GM19452 (cell line): ENCODE measurements around the gene PKP4.

ENCODE experiments used
- ATAC-seq: cut with Tn5 transposase; IDR thresholded peaks from one replicate; pipeline ENCODE4 v1.9.1; 2021; ENCODE audit not compliant: unreplicated experiment

The PKP4 gene

GRCh38 chr2:158496986-158497385, 40.2 kb downstream of the PKP4 start:
- no peak for ATAC-seq

- ATAC-seq, result no peak
These were observed 40.7 kb downstream of the PKP4 start for GRCh38 chr2:158497486-158497885.

DNA sequence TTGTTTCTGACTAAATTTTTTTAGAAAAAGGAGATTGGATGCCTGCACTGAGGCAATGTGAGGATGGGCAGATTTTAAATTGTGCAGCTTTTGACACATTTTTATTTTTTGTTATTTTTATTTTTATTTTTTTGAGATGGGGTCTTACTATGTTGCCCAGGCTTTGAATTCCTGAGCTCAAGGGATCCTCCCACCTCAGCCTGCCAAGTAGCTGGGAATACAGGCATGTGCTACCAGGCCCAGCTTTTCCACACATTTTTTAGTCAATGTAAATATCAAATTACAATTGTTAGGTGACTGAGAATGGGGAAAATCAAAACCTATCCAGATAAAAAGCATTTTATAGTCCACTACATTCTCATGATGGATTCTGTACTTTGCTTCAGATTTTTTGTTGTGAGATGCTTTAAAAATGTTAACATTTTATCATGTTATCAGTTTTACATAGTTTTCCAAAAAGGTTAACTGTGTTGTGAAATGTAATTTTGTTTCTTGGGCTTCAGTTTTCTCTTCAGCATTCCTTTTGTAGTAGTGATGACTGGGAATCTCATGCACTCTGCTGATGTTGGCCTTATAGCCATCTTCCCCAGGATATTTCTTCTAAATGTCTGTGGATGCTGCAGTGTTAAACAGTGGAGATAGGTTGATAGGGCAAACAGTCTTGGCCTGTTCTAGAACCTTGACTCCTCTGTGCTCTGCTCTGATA, 41.4 kb downstream of the PKP4 start:
- ATAC-seq, result no peak

- no peak for ATAC-seq
These were observed 42.0 kb downstream of the PKP4 start for GRCh38 chr2:158498749-158499136.

DNA sequence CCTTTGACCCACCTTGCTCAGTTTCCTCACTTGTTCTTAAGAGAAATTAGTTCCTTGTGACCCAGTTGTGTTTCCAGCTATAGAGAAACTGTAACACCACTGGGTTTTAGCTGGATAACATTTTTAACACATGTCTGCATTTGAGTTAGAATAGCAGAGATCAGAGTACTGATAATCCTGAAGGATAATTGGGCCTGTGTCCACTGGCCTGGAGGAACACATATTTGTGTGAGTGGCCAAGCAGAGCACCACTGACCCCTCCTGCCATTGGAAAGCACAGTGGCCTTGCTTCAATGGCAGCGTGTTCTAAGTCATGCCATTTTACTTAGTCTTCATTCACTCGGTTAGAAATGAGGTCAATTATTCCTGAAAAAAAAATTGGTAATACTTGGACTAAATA, 42.6 kb downstream of the PKP4 start:
- ATAC-seq, result no peak

DNA sequence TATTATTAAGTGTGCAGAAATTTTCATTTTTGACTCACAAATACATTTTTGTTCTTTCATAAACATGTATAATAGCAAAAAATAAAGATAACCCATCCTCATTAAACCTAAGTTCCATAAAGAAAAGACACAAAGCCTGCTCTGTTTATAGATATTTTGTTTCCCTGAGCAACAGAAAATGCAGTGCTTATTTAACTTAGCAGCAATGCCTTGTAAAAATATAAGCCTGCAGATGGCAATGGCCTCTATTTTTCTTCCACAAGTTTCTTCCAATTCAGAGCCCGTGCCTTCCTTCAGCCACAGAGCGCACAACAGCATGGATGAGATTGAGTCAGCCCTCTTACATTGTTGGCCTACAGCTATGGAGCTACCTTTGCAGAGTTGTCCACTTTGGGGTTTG, 43.6 kb downstream of the PKP4 start:
- no peak for ATAC-seq

DNA sequence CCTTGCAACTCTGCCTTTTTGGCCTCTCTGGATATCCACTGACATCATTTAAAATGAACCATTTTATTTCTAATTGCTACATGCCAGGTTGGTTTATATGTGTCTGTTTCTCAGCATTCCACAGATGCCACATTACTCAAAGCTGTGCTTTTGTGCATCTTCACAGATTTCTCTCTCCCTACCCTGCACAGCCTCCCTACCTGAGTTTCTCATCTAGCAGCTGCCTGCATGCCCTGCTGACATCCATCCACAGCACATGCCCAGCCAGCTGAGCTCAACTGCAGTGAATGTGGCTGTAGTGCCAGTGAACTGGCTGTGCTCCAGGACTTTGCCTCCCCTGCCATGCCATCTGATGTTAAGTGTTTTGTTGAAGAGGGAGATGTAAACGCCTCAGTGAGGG, 44.5 kb downstream of the PKP4 start:
- no peak for ATAC-seq

- no peak for ATAC-seq
These were observed 46.2 kb downstream of the PKP4 start for GRCh38 chr2:158502974-158503373.

GRCh38 chr2:158504088-158504487, 47.3 kb downstream of the PKP4 start:
- no peak for ATAC-seq

DNA sequence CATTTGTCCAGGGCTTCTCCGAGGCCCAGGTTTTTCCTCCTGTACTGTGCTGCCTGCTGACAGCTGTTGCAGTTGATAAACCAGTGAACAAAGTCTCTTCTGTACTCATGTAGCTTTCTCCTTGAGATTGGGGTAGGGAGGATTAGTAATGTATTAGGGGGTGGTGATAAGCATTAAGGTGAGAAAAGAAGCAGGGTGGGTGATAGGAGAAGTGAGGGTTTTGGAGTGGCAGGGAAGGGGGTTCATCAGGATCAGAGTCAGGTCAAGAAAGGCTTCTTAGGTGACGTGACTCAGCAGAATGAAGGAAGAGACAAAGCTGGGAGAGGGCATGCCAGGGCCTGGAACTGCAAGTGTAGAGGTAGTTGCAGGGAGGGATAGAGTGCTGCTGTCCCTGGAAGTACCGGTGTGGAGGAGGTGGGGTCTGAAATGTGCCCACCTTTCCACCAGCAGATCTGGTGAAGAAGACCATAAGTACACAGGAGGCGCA, 48.7 kb downstream of the PKP4 start:
- ATAC-seq, result no peak

DNA sequence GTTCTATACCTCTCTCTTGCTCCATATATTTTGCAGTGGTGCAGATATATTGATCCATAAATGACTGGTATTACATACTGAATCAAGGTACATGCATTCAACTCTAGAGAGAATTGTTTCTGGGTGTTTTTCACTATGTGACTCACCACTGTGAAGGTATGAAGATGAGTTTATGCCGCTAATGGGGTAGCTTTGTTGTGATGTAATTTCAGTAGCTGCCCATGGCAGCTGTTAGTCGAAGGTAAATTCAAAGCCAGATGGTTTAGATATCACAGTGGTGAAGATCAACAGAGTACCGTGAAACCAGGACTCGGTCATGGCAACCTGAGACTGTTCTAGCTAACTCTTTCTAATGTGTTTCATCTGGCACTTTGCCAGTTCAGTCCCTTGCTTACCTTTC, 50.4 kb downstream of the PKP4 start:
- ATAC-seq, result no peak

GRCh38 chr2:158507679-158508078, 50.9 kb downstream of the PKP4 start:
- ATAC-seq, result no peak

- ATAC-seq, result no peak
These were observed 53.4 kb downstream of the PKP4 start for GRCh38 chr2:158509928-158510797.

DNA sequence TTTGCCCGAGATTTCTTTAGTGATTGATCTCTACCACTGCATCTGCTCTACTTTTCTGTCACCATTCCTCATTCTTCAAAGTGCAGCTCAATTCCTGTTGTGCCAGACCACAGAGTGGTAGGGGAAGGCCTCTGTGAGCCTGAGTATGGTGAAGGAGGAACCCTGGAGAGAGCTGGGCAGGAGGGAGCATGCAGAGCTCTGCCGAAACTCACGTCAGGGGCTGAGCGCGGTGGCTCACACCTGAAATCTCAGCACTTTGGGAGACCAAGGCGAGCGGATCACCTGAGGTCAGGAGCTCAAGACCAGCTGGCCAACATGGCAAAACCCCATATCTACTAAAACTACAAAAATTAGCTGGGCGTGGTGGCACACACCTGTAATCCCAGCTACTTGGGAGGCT, 54.1 kb downstream of the PKP4 start:
- no peak for ATAC-seq

- ATAC-seq, result no peak
These were observed 55.0 kb downstream of the PKP4 start for GRCh38 chr2:158511706-158512105.

GRCh38 chr2:158512323-158512722, 55.6 kb downstream of the PKP4 start:
- ATAC-seq, result no peak

DNA sequence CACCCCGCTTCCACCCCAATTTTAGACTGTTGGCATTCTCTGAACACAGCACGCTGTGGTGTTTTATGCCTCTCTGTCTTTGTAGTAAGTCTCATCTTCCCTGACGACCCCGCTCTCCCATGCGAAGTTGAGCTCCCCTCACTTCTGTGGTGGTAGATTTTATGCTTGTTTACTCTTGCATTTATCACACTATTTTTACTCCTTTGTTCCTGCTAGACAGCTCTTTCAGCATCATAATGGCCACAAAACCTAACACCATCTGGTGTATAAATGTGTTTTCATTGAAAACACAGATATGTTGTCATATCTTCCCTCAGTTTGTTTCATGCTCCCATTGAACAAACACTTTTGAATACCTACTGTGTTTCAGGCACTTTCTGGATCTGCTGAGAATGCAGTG, 57.1 kb downstream of the PKP4 start:
- ATAC-seq, result no peak

- no peak for ATAC-seq
These were observed 61.3 kb downstream of the PKP4 start for GRCh38 chr2:158518084-158518483.

DNA sequence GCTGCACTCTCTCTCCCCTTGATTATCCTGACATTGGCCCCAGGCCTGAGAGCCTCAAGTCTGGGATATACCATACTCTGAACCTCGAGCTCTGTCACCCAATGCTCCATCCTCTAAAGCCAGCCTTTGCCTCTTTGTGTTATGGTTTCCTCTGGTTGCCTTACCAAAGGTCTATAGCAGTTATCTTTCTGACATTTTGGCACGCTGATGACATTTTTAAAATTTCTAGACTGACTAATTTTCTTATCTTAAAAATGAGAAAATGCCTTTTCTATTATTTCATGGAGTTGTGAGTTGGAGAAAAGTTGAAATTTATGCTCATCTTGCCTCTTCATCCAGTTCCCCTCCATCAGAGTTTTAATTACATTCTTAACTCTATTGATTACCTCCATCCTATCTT, 62.7 kb downstream of the PKP4 start:
- ATAC-seq, result no peak

DNA sequence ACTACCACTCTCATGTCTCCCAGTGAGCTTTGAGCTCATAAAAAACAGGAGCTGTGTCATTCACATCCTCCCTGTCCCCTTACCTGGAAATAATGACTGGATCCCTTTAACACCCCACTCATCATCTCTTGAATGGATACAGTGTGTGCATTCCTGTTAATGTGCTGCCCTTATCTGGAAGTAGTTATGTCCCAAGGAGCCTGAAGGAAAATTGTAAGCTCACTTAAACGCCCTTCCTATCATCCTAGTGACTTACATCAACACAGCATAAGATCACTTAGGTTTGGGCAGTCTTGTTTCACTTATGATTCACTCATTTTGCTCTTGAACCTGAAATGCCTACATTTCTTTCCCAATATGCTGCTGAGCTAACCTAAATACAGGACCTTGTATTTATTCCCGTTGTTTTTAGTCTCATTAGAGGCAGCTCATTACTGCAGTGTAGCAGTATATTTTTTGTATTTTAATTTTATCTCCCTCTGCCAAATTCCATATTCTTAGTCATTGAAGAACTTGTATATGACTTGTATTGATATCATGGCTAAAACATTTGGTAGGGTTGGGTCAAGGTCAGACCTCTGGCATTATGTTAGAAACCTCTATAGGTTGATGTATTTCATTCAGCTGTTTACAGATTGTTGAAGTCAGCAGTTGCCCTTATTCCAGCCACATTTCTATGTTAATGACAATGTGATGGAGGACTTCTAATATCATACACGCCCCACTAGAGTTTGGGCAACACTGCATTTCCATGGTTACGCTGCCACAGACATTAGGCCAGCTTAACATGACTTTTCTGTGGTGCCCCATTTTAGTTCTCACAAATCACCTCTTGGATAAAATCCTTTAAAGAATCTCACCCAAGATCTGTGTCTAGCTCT, 72.9 kb downstream of the PKP4 start:
- no peak for ATAC-seq

- no peak for ATAC-seq
These were observed 74.1 kb downstream of the PKP4 start for GRCh38 chr2:158530829-158531228.
